ENCODE data around the gene SS18L1. TPM values are rescaled to one million over a fixed set of nuclear protein-coding genes. Genes with fewer than 3 reads are reported as not detected.

Gene SS18L1
- total and polyA plus RNA-seq, 10 of the 15 experiments (the other 5 are each of a cell fraction or from before 2014, with no cell fraction given) = 1.8 to 20.0 (median 6.6) TPM

- ATAC-seq (no peak), DNase-seq (ENCODE audit: low read depth, low spot score) (no peak), FAIRE-seq (no peak)
- TF ChIP-seq IKZF1 (conservative IDR thresholded peaks at IDR 0.05) = no peak
- TF ChIP-seq TCF12 (IDR thresholded peaks at IDR 0.05; ENCODE audit: low read depth, low read length) = no peak
- no peak for TF ChIP-seq HCFC1 (IDR thresholded peaks at IDR 0.05; ENCODE audit: low read length)
- TF ChIP-seq EED (IDR thresholded peaks at IDR 0.05; ENCODE audit: low read depth) = no peak
- TF ChIP-seq MEF2B (IDR thresholded peaks at IDR 0.05; ENCODE audit: partially characterized antibody, poor library complexity, severe bottlenecking) = no peak
- no peak for TF ChIP-seq SPI1 (IDR thresholded peaks at IDR 0.05; ENCODE audit: borderline replicate concordance, insufficient read depth, low read depth, low read length)
- no peak for TF ChIP-seq YY1 (IDR thresholded peaks at IDR 0.05; ENCODE audit: low read depth, low read length)
- no peak for TF ChIP-seq NKRF (conservative IDR thresholded peaks at IDR 0.05)
- no peak for TF ChIP-seq POU2F2 (IDR thresholded peaks at IDR 0.05; ENCODE audit: borderline replicate concordance, low read depth, low read length)
- no peak for TF ChIP-seq SRF (IDR thresholded peaks at IDR 0.05; ENCODE audit: low read depth in 2 of 2, low read length in 2 of 2)
- TF ChIP-seq SIX5 (IDR thresholded peaks at IDR 0.05; ENCODE audit: low read depth, low read length, severe bottlenecking) = no peak
- TF ChIP-seq ATF7 (IDR thresholded peaks at IDR 0.05; ENCODE audit: low read depth) = no peak
- no peak for TF ChIP-seq ZZZ3 (IDR thresholded peaks at IDR 0.05; ENCODE audit: control insufficient read depth, insufficient read length, low read depth)
- no peak for TF ChIP-seq KDM1A (IDR thresholded peaks at IDR 0.05; ENCODE audit: borderline replicate concordance)
- TF ChIP-seq TARDBP (IDR thresholded peaks at IDR 0.05; ENCODE audit: borderline replicate concordance) = no peak
- TF ChIP-seq CEBPB (IDR thresholded peaks at IDR 0.05; ENCODE audit: borderline replicate concordance in 1 of 2, low read depth in 2 of 2, low read length in 2 of 2) = no peak
- no peak for TF ChIP-seq PAX8 (IDR thresholded peaks at IDR 0.05)
- no TSS peak for BruUV-seq (replicated peaks)
- ChIA-PET RAD21 (ENCODE audit: unreplicated experiment) (interaction anchor here (1.2 kb wide), 1 partner anchor 17 kb away, joined by 3 read pairs; no protein-coding TSS in a partner anchor), POLR2A (interaction anchor here (0.6 kb wide), 2 partner anchors 41 to 49 kb away, joined by 4 read pairs; no protein-coding TSS in a partner anchor), CTCF (no interaction called here), SMC1A (ENCODE audit: uncharacterized antibody, unreplicated experiment) (no interaction called here)
- Histone ChIP-seq H4K20me1 (ENCODE audit: control insufficient read depth, insufficient read depth) (no peaks in the 10 kb centered on the region), H3K4me2 (ENCODE audit: control insufficient read depth, insufficient read depth) (no peak overlapping the region), H3K27ac (ENCODE audit: control insufficient read depth, insufficient read depth) (no peak overlapping the region), H3K27me3 (replicated peaks in 1 of 2; ENCODE audit: control insufficient read depth in 2 of 2, insufficient read depth in 2 of 2, low read length in 1 of 2) (no peaks in the 10 kb centered on the region), H3K36me3 (ENCODE audit: control insufficient read depth in 2 of 2, insufficient read depth in 2 of 2, low read length in 1 of 2) (no peaks in the 10 kb centered on the region), H3K79me2 (ENCODE audit: control insufficient read depth, insufficient read depth, low read length) (no peaks in the 10 kb centered on the region), H2AFZ (ENCODE audit: control insufficient read depth, low read depth, low read length) (no peak overlapping the region), H3K9me3 (replicated peaks; ENCODE audit: control insufficient read depth, insufficient read depth, low read length) (peaks cover 12% of the 10 kb centered on the region; the same call in 1 of the 3 replicates), H3K4me3 (no peak overlapping the region), H3K4me1 (ENCODE audit: control insufficient read depth, insufficient read depth, low read length) (no peaks in the 10 kb centered on the region), H3K9ac (ENCODE audit: control insufficient read depth, insufficient read depth, low read length) (no peak overlapping the region)
- in situ Hi-C loops (cut with MboI) (no loop called here), intact Hi-C loops (cut with micrococcal nuclease; ENCODE audit: unreplicated experiment) (no loop called here)
- WGBS (ENCODE audit: insufficient coverage, insufficient replicate concordance, low lambda C conversion rate, missing lambda C conversion rate) = 41% methylated on average over 21 of the region's 21 CpGs
Observed at GRCh38 chr20:62103508-62104233, 39.9 kb upstream of the SS18L1 start.
